ENCODE measurements around the gene TIMD4.
A peak's percentile ranks its signal among the peaks of the same experiment; 100 is the strongest.

Gene TIMD4

GRCh38 chr5:156922207-156922792 lies 40.7 kb downstream of the TIMD4 start:
- WGBS (ENCODE audit: insufficient coverage, insufficient read length), result no CpG with 5 or more reads among the region's 3 CpGs
- no peak for DNase-seq (ENCODE audit: low read depth, low spot score)
- no peaks in the 10 kb centered on the region for H3K9me3 ChIP-seq (ENCODE audit: control insufficient read depth, insufficient read depth, low read length)
- no peaks in the 10 kb centered on the region for H3K4me1 ChIP-seq (ENCODE audit: control insufficient read depth, insufficient read depth, low read length)
- no peak overlapping the region for H3K27ac ChIP-seq (ENCODE audit: low read length)
- H3K36me3 ChIP-seq (ENCODE audit: control insufficient read depth, insufficient read depth, low read length), result no peaks in the 10 kb centered on the region
- H3K27me3 ChIP-seq (ENCODE audit: control insufficient read depth, insufficient read depth, low read length), result no peaks in the 10 kb centered on the region
- no peak overlapping the region for H3K4me3 ChIP-seq (ENCODE audit: low read length)

DNA sequence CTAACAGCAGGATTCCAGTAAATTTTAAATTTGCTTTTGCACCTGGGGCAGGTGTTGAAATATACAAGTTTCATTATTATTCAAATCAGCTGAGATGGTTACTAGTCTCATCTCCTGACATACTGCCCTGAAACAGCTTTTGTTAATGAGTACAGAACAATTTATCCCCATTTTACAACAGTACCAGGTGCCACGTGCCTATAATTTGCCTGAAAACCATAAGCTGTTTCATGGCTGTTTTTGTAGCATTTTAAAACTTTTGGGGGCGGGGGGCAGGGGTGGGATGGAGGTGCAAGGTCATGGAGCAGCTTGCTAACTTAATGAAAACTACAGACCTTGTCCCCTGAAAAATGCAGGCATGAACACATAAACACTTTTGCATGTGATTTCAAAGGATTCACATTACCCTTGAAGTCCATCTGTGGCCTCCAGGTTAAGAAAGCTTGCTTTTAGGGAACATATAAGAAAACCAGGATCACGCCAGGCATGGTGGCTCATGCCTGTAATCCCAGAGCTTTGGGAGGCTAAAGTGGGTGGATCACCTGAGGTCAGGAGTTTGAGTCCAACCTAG lies 42.1 kb downstream of the TIMD4 start:
- H3K4me3 ChIP-seq (ENCODE audit: low read length), result no peak overlapping the region
- H3K9me3 ChIP-seq (ENCODE audit: control insufficient read depth, insufficient read depth, low read length), result no peaks in the 10 kb centered on the region
- no CpG with 5 or more reads among the region's 3 CpGs for WGBS (ENCODE audit: insufficient coverage, insufficient read length)
- no peak for DNase-seq (ENCODE audit: low read depth, low spot score)
- H3K27ac ChIP-seq (ENCODE audit: low read length), result no peak overlapping the region
- no peaks in the 10 kb centered on the region for H3K27me3 ChIP-seq (ENCODE audit: control insufficient read depth, insufficient read depth, low read length)
- H3K36me3 ChIP-seq (ENCODE audit: control insufficient read depth, insufficient read depth, low read length), result no peaks in the 10 kb centered on the region
- no peaks in the 10 kb centered on the region for H3K4me1 ChIP-seq (ENCODE audit: control insufficient read depth, insufficient read depth, low read length)

DNA sequence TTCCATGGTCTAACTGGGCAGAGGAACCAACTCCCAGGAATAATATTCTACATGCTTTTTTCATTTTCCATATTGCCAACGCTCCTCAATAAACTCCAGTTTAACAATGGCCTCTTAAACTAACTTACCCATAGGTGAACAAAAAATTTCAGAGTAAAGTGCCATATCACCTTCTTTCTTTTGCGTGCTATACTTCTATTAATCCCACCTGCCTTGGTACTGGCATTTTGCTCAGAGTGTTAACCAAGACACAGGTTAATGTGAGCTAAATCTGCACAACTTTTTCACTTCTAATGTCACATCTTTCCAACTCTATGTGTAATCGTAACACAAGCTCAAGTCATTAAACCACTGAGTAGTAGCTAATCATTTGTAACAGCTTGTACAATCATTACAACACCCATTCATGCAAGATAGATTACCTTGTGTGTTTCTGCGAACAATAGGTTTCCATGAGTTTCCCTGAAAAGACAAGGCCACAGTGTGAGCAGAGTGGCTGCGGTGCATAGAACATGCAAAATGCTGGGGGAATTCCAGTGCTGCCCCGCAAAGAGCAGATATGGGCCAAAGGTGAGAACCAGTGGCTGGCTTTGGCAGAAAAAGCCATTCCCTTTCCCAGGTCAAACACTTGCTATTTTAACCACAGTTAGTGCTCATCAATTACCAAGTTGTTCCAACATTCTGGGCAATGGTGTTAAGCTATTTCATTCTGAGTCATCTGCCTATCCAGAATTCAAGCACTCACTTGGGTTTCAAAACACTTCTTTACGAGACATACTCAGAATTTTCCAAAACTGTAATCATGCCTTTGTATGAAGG lies 42.8 kb downstream of the TIMD4 start:
- Histone ChIP-seq H3K36me3 (ENCODE audit: control insufficient read depth, insufficient read depth, low read length) (no peaks in the 10 kb centered on the region), H3K4me1 (ENCODE audit: control insufficient read depth, insufficient read depth, low read length) (no peaks in the 10 kb centered on the region), H3K9me3 (ENCODE audit: control insufficient read depth, insufficient read depth, low read length) (no peaks in the 10 kb centered on the region), H3K4me3 (ENCODE audit: low read length) (no peak overlapping the region), H3K27ac (ENCODE audit: low read length) (no peak overlapping the region), H3K27me3 (ENCODE audit: control insufficient read depth, insufficient read depth, low read length) (no peaks in the 10 kb centered on the region)
- DNase-seq (ENCODE audit: low read depth, low spot score), result no peak
- WGBS (ENCODE audit: insufficient coverage, insufficient read length), result no CpG with 5 or more reads among the region's 7 CpGs

DNA sequence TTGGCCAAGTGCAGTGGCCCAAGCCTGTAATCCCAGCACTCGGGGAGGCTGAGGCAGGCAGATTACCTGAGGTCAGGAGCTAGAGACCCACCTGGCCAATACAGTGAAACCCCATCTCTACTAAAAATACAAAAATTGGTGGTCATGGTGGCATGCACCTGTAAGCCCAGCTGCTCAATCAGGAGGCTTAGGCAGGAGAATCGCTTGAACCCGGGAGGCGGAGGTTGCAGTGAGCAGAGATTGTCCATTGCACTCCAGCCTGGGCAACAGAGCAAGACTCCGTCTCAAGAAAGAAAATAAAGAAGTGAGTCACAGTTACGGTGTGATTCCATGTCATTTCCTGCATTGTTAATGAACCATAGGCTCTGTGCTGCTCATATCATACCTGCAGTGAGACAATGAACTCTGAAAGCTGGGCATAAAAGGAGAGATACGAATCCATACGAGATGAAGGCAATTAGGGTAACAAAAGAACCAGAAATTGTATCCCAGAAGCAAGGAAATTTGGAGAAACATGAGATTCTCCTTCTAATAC lies 44.6 kb downstream of the TIMD4 start:
- H3K27me3 ChIP-seq (ENCODE audit: control insufficient read depth, insufficient read depth, low read length), result no peaks in the 10 kb centered on the region
- H3K27ac ChIP-seq (ENCODE audit: low read length), result no peak overlapping the region
- no peaks in the 10 kb centered on the region for H3K9me3 ChIP-seq (ENCODE audit: control insufficient read depth, insufficient read depth, low read length)
- peaks cover 6% of the 10 kb centered on the region; the same call in 1 of the 2 replicates for H3K4me1 ChIP-seq (ENCODE audit: control insufficient read depth, insufficient read depth, low read length)
- H3K4me3 ChIP-seq (ENCODE audit: low read length), result no peak overlapping the region
- H3K36me3 ChIP-seq (ENCODE audit: control insufficient read depth, insufficient read depth, low read length), result no peaks in the 10 kb centered on the region
- WGBS (ENCODE audit: insufficient coverage, insufficient read length), result no CpG with 5 or more reads among the region's 8 CpGs
- DNase-seq (ENCODE audit: low read depth, low spot score), result no peak

DNA sequence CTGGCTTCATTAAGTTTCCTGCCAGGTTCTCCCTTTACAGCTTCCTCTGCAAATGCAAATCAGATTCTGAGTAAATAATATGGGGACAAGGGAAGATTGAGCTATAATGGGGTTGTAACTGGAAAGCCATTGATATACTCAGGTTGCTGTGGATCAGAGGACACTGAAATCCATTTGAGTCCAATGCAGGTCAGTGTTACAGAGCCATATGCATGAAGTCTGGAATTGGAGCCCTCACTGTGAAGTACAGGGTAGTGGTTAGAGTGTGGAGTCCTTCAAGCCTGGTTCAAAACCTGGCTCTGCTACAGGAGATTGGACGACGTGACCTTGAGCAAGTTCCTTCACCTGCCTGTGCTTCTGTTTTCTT lies 48.7 kb downstream of the TIMD4 start:
- no CpG with 5 or more reads among the region's 2 CpGs for whole genome bisulfite sequencing (ENCODE audit: insufficient coverage, insufficient read length)
- Histone ChIP-seq H3K27me3 (ENCODE audit: control insufficient read depth, insufficient read depth, low read length) (no peaks in the 10 kb centered on the region), H3K27ac (ENCODE audit: low read length) (peak overlapping the region; percentile 97), H3K4me1 (ENCODE audit: control insufficient read depth, insufficient read depth, low read length) (peaks cover 7% of the 10 kb centered on the region; the same call in 1 of the 2 replicates), H3K36me3 (ENCODE audit: control insufficient read depth, insufficient read depth, low read length) (no peaks in the 10 kb centered on the region), H3K9me3 (ENCODE audit: control insufficient read depth, insufficient read depth, low read length) (no peaks in the 10 kb centered on the region), H3K4me3 (ENCODE audit: low read length) (no peak overlapping the region)
- peak; percentile 33 for DNase-seq (ENCODE audit: low read depth, low spot score)

- Histone ChIP-seq H3K36me3 (ENCODE audit: control insufficient read depth, insufficient read depth, low read length) (no peaks in the 10 kb centered on the region), H3K4me1 (ENCODE audit: control insufficient read depth, insufficient read depth, low read length) (peaks cover 7% of the 10 kb centered on the region; the same call in 1 of the 2 replicates), H3K9me3 (ENCODE audit: control insufficient read depth, insufficient read depth, low read length) (no peaks in the 10 kb centered on the region), H3K27ac (ENCODE audit: low read length) (peak overlapping the region; percentile 85), H3K4me3 (ENCODE audit: low read length) (no peak overlapping the region), H3K27me3 (ENCODE audit: control insufficient read depth, insufficient read depth, low read length) (no peaks in the 10 kb centered on the region)
- DNase-seq (ENCODE audit: low read depth, low spot score), result peak; percentile 97
- WGBS (ENCODE audit: insufficient coverage, insufficient read length), result no CpG with 5 or more reads among the region's 5 CpGs
Observed at GRCh38 chr5:156913719-156914370, 49.2 kb downstream of the TIMD4 start.

- no peak for DNase-seq (ENCODE audit: low read depth, low spot score)
- no CpG with 5 or more reads among the region's 3 CpGs for WGBS (ENCODE audit: insufficient coverage, insufficient read length)
- H3K27ac ChIP-seq (ENCODE audit: low read length), result peak overlapping the region; percentile 85
- H3K36me3 ChIP-seq (ENCODE audit: control insufficient read depth, insufficient read depth, low read length), result no peaks in the 10 kb centered on the region
- H3K9me3 ChIP-seq (ENCODE audit: control insufficient read depth, insufficient read depth, low read length), result no peaks in the 10 kb centered on the region
- no peak overlapping the region for H3K4me3 ChIP-seq (ENCODE audit: low read length)
- peaks cover 7% of the 10 kb centered on the region; the same call in 1 of the 2 replicates for H3K4me1 ChIP-seq (ENCODE audit: control insufficient read depth, insufficient read depth, low read length)
- H3K27me3 ChIP-seq (ENCODE audit: control insufficient read depth, insufficient read depth, low read length), result no peaks in the 10 kb centered on the region
Observed at GRCh38 chr5:156913355-156913718, 49.7 kb downstream of the TIMD4 start.

DNA sequence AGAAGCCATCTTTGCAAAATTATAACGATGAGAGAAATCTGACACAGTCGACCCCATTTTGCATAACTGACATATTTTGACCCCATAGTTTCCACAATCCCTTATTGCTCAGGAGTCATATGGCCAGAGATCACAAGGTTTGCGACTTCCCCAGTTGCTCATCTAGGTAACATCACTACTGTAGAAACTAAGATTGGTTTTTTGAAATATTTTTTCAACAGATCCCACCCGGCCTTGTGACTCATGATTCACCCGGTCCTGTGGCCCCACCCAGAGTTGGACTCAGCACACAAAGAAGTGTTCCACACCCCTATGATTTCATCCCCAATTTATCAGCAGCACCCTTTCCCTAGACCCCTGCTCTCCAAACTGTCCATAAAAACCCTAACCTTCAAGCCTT lies 50.2 kb downstream of the TIMD4 start:
- no peaks in the 10 kb centered on the region for H3K27me3 ChIP-seq (ENCODE audit: control insufficient read depth, insufficient read depth, low read length)
- H3K27ac ChIP-seq (ENCODE audit: low read length), result peak overlapping the region; percentile 85
- no peaks in the 10 kb centered on the region for H3K36me3 ChIP-seq (ENCODE audit: control insufficient read depth, insufficient read depth, low read length)
- H3K4me1 ChIP-seq (ENCODE audit: control insufficient read depth, insufficient read depth, low read length), result peaks cover 7% of the 10 kb centered on the region; the same call in 1 of the 2 replicates
- DNase-seq (ENCODE audit: low read depth, low spot score), result no peak
- H3K9me3 ChIP-seq (ENCODE audit: control insufficient read depth, insufficient read depth, low read length), result no peaks in the 10 kb centered on the region
- no CpG with 5 or more reads among the region's 5 CpGs for WGBS (ENCODE audit: insufficient coverage, insufficient read length)
- no peak overlapping the region for H3K4me3 ChIP-seq (ENCODE audit: low read length)

DNA sequence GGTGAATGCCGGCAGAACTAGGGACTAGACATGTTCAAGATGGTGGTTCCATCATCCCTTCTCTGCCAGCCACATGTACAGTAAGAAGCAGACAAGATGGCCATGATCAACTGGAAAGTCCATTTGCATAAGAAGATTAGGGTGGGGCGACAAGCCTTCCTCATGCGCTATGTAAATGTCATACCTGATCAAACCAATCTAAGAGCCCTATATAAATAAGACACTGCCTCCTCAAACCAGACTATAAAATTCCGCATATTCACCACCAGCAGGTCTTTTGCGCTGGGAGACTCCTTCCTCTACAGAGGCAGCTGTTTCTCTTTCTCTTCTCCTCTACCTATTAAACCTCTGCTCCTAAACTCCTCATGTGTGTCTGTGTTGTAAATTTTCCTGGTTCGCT lies 53.8 kb downstream of the TIMD4 start:
- DNase-seq (ENCODE audit: low read depth, low spot score), result no peak
- no peaks in the 10 kb centered on the region for H3K36me3 ChIP-seq (ENCODE audit: control insufficient read depth, insufficient read depth, low read length)
- H3K27ac ChIP-seq (ENCODE audit: low read length), result no peak overlapping the region
- no peaks in the 10 kb centered on the region for H3K27me3 ChIP-seq (ENCODE audit: control insufficient read depth, insufficient read depth, low read length)
- H3K4me3 ChIP-seq (ENCODE audit: low read length), result no peak overlapping the region
- no CpG with 5 or more reads among the region's 6 CpGs for WGBS (ENCODE audit: insufficient coverage, insufficient read length)
- H3K4me1 ChIP-seq (ENCODE audit: control insufficient read depth, insufficient read depth, low read length), result peaks cover 5% of the 10 kb centered on the region; the same call in 1 of the 2 replicates
- no peaks in the 10 kb centered on the region for H3K9me3 ChIP-seq (ENCODE audit: control insufficient read depth, insufficient read depth, low read length)

DNA sequence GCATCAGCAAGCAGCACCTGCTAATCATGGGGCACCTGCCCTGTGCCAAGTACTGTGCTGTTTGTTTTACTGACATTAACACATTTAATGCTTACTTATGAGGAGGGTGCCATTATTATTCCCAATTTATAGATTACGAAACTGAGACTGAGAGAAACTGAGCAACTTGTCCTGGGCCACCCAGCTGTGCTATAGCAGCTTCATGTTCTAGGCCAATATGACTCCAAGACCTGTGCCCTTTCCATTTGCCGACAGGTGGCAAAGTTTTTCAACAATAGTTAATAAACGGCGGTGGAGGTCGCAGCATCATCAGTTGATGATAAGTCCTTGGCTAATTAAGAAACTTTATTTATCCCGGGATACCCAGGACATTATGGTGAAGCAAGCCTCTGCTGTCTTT lies 55.4 kb downstream of the TIMD4 start:
- no peak overlapping the region for H3K27ac ChIP-seq (ENCODE audit: low read length)

More for the DNA sequence above, 55.4 kb downstream of the TIMD4 start:
- no peaks in the 10 kb centered on the region for H3K36me3 ChIP-seq (ENCODE audit: control insufficient read depth, insufficient read depth, low read length)
- WGBS (ENCODE audit: insufficient coverage, insufficient read length), result no CpG with 5 or more reads among the region's 6 CpGs
- no peaks in the 10 kb centered on the region for H3K9me3 ChIP-seq (ENCODE audit: control insufficient read depth, insufficient read depth, low read length)
- no peak overlapping the region for H3K4me3 ChIP-seq (ENCODE audit: low read length)
- H3K27me3 ChIP-seq (ENCODE audit: control insufficient read depth, insufficient read depth, low read length), result no peaks in the 10 kb centered on the region
- DNase-seq (ENCODE audit: low read depth, low spot score), result no peak
- H3K4me1 ChIP-seq (ENCODE audit: control insufficient read depth, insufficient read depth, low read length), result no peaks in the 10 kb centered on the region
